Right lung (tissue), 10 donors: ENCODE measurements around the gene FBL. TPM values are rescaled to one million over a fixed set of nuclear protein-coding genes. Genes with fewer than 3 reads are reported as not detected.
A peak's percentile ranks its signal among the peaks of the same experiment; 100 is the strongest.
"Not testable (repeated sequence)": the region's sequence is repeated elsewhere in the genome, so short reads cannot be mapped to it uniquely, and the experiment has no call there.

Source experiments
- DNase-seq, 2 donors: peaks; one replicate each; pipeline ENCODE4 v3.0.0-alpha.2; 2013
- long read RNA-seq, 8 donors: transcript quantifications; one replicate each; lab custom pipeline, GENCODE V29; 2026
- polyA plus RNA-seq, 5 donors: library from polyadenylated mRNA; unstranded; fragments of 120-200 nt; gene quantifications; one replicate each; pipeline versions ENCODE4 v1.2.1 to v1.2.3, GENCODE V29; 2013; ENCODE audit warnings: inconsistent platforms in 1 of 5, low replicate concordance in 1 of 5; ENCODE audit not compliant: insufficient read length in 5 of 5, insufficient read depth in 1 of 5

FBL gene
- polyA plus RNA-seq = 100 to 1,000 TPM; 290 to 390 (median 350) TPM
- long read RNA-seq, donor 1, transcript FBL-201 (9 exons, 1,160 nt) = major isoform, 76 of 181 reads
- long read RNA-seq, donor 1, partial matches to known transcripts = 87 of 181 reads
- long read RNA-seq, donor 1, other reads (novel, unspliced or antisense) = 16 of 181 reads
- long read RNA-seq, donor 2, transcript FBL-201 (9 exons, 1,160 nt) = major isoform, 48 of 85 reads
- long read RNA-seq, donor 2, partial matches to known transcripts = 27 of 85 reads
- long read RNA-seq, donor 2, other reads (novel, unspliced or antisense) = 9 of 85 reads
- long read RNA-seq, donor 3, transcript FBL-201 (9 exons, 1,160 nt) = major isoform, 55 of 131 reads
- long read RNA-seq, donor 3, partial matches to known transcripts = 69 of 131 reads
- long read RNA-seq, donor 3, other reads (novel, unspliced or antisense) = 5 of 131 reads
- long read RNA-seq, donor 4, transcript FBL-201 (9 exons, 1,160 nt) = major isoform, 31 of 98 reads
- long read RNA-seq, donor 4, partial matches to known transcripts = 55 of 98 reads
- long read RNA-seq, donor 4, other reads (novel, unspliced or antisense) = 11 of 98 reads
- long read RNA-seq, donor 5, transcript FBL-201 (9 exons, 1,160 nt) = major isoform, 80 of 142 reads
- long read RNA-seq, donor 5, partial matches to known transcripts = 48 of 142 reads
- long read RNA-seq, donor 5, other reads (novel, unspliced or antisense) = 11 of 142 reads
- long read RNA-seq, donor 6, transcript FBL-201 (9 exons, 1,160 nt) = major isoform, 102 of 169 reads
- long read RNA-seq, donor 6, partial matches to known transcripts = 46 of 169 reads
- long read RNA-seq, donor 6, other reads (novel, unspliced or antisense) = 15 of 169 reads
- long read RNA-seq, donor 7, transcript FBL-201 (9 exons, 1,160 nt) = major isoform, 47 of 74 reads
- long read RNA-seq, donor 7, partial matches to known transcripts = 12 of 74 reads
- long read RNA-seq, donor 7, other reads (novel, unspliced or antisense) = 13 of 74 reads
- long read RNA-seq, donor 8, transcript FBL-201 (9 exons, 1,160 nt) = major isoform, 29 of 52 reads
- long read RNA-seq, donor 8, partial matches to known transcripts = 18 of 52 reads
- long read RNA-seq, donor 8, other reads (novel, unspliced or antisense) = 5 of 52 reads

GRCh38 chr19:39845933-39846677 is at the start of gene FBL:
Gene FBL (minus strand): TSS chr19:39846379. CDS start chr19:39846300, 79 bp downstream.
- peak; percentile 90 to 93 for DNase-seq

GRCh38 chr19:39895096-39895495 is 48.9 kb upstream of the FBL start:
- DNase-seq = not testable (repeated sequence)

GRCh38 chr19:39894236-39894606 is 48.0 kb upstream of the FBL start:
- not testable (repeated sequence) for DNase-seq

GRCh38 chr19:39893366-39894235 is 47.4 kb upstream of the FBL start:
- peak; percentile 36 to 45 for DNase-seq

- DNase-seq = not testable (repeated sequence)
Observed at GRCh38 chr19:39892506-39892902, 46.3 kb upstream of the FBL start.

- not testable (repeated sequence) for DNase-seq
Observed at GRCh38 chr19:39891660-39892505, 45.7 kb upstream of the FBL start.

- no peak for DNase-seq
Observed at GRCh38 chr19:39890755-39891551, 44.8 kb upstream of the FBL start.

- DNase-seq = not testable (repeated sequence)
Observed at GRCh38 chr19:39889872-39890754, 43.9 kb upstream of the FBL start.

GRCh38 chr19:39887456-39887951 is 41.3 kb upstream of the FBL start:
- not testable (repeated sequence) for DNase-seq

- DNase-seq = not testable (repeated sequence)
Observed at GRCh38 chr19:39885821-39886554, 39.8 kb upstream of the FBL start.

- not testable (repeated sequence) for DNase-seq
Observed at GRCh38 chr19:39884721-39885120, 38.5 kb upstream of the FBL start.

- DNase-seq = not testable (repeated sequence)
Observed at GRCh38 chr19:39882645-39883044, 36.5 kb upstream of the FBL start.

GRCh38 chr19:39881495-39882110 is 35.4 kb upstream of the FBL start:
- not testable (repeated sequence) for DNase-seq

GRCh38 chr19:39880241-39880640 is 34.1 kb upstream of the FBL start:
- not testable (repeated sequence) for DNase-seq

- DNase-seq = not testable (repeated sequence)
Observed at GRCh38 chr19:39879796-39880195, 33.6 kb upstream of the FBL start.

- DNase-seq = not testable (repeated sequence)
Observed at GRCh38 chr19:39878866-39879265, 32.7 kb upstream of the FBL start.
